Dedifferentiated amniotic fluid mesenchymal stem cell (primary cell): ENCODE data around the gene GPC6.

Experiments
- DNase-seq: peaks from one replicate; pipeline ENCODE4 v3.0.0-alpha.2; 2016; ENCODE audit errors: extremely low spot score

Gene GPC6

DNA sequence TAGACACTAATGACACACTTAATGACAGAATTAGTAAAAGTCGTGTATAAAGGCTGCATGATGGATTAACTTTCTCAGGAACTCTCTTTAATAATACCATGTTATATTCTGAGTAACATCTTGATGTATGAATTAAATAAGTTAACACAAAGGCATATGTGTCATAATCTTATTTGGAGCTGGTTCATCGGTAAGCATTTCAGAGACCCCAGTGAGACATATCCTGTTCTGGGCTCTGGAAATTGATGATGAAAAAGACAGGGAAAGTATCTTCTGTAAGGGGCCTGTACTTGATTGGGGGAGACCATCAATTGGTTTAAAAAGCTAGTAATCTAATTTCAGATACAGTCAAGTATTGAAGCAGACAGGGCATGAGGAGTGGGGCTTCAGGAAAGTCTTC is 547.9 kb downstream of the GPC6 start:
- no peak for DNase-seq

DNA sequence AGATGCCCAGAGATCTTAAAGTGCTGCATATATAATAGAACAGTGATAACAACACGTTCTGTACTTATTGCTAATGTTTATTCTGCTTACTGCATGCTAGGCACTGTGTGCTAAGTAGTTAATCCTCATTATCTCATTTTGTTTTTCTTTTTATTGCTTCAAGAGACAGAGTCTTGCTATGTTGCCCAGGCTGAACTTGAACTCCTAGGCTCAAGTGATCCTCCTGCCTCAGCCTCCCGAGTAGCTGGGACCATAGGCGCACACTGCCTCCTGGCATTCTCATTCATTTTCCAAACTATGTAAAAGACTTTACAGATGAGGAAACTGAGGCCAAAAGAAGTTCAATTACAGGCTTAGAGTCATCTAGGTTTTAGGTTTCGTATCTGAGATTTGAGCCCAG is 548.4 kb downstream of the GPC6 start:
- DNase-seq: no peak

DNA sequence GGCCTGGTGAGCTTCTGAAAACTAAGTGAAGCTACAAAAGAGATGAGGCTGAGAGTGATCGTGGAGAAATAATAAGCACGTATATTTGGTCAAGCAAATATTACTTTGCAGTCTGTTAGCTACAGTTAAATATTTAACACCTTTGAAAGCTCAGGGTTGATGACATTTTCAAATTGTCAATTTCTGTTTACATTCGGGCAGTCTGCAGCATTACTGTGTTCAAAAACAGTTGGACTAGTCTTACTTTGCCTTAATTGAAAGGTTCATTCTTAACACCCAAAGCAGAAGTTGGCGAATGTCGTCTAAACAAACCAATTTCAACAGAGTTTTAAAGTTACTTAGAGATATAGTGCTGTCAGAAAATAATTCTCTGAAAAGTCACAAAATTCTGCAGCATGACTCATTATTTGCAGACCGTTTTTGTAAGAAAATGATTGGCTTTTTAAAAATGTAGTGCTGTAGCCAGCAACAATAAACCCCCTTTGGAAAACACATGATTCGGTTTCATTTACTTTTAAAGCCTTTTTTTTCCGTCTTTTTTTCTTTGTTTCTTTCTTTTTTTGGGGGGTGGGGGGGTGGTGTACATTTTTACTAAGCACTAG is 549.0 kb downstream of the GPC6 start:
- DNase-seq: peak; percentile 73

DNA sequence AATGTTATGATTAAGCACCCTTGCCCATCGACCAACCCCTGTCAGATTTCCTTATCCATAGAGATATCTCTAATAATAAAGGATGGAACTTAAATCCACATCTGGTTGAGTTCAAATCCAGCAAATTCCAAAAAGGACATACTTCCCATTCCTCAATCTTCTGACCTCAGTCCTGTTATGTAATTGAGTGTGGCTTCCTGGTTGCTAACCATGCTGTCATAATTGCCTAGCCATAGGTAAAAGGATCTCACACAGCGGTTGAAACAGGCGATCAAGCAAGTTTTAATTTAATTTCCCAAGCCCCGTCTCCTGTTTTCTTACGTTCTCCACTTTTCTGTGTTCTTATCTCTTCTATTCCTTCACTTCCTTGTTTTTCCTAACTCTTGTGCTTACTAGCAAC is 550.3 kb downstream of the GPC6 start:
- no peak for DNase-seq

DNA sequence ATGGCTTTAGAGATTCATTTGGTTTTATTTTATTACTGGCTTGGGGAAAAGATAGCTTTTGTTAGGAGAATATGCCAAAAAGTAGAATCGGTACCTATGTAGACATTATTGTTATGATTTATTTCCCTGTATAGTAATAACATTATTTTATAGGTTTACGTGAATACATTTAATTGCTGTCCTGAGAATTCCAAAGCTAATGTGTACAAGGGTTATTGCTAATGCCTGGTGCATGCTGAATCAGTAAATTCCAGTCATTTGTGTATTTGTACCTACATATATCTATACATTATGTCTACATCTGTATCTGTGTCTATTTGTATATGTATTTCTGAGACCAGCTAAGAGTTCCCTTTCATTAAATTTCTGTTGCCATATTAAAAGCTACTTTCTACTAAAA is 550.9 kb downstream of the GPC6 start:
- no peak for DNase-seq

DNA sequence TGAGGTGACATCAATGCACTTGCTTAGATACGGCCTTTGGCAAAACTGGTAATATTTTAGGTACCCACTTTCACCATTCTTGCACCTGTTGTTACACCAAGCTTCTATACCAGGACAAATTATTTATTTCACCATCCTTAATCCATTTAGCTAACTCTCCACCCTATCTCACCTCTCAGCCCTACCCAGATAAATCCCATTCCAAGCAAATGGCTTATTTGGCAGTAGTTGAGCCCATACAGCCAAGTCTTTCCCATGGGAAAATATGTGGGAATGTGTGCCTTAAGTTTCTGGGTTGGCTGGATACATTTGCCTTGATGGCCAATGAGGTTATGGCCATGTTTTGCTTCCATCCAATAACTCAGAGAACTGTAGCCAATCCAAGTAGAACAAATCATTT is 551.9 kb downstream of the GPC6 start:
- no peak for DNase-seq

DNA sequence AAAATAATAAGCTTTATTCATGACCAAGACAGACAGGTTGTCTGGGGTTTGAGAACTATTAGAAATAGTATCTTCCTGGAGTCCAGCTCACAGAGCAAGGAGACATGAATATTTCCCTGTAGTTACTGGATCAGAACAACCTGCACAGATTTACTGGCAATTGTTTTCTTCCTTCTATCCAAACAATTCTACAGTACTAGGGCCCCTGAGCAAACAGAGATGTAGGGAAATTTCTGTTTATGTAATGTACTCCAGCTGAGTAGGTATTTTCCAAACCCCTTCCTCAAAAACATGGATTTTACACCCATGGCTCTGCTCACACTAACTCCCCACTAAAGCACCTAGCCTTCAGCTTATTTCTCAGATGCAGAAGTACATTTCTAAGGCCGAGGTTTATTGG is 557.6 kb downstream of the GPC6 start:
- DNase-seq: no peak

DNA sequence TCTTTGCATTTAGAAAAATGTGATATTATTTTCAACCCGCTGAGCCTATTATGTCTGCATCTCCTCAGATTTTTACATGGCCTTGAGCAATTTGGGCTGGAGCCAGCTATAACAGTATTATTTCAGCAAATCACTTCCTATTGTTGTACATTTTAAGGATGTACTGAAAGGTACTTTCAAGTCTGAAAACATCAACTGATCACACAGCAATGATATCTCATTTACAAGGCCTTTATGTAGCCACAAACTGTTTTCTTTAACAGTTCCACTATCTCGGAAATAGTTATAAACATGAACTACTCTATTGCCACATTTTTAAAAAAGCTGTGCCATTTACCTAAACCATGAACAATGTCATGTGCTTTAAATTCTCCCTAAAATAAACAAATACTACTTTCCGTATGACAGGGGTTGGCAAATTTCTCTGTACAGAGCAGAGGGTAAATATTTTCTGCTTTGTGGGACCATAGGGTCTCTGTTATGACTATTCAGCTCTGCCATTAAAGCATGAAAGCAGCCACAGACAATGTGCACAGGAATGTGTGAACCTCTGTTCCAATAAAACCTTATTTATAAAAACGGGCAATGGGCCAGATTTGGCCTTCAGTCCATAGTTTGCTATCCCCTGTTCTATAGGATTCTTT is 560.4 kb downstream of the GPC6 start:
- no peak for DNase-seq

DNA sequence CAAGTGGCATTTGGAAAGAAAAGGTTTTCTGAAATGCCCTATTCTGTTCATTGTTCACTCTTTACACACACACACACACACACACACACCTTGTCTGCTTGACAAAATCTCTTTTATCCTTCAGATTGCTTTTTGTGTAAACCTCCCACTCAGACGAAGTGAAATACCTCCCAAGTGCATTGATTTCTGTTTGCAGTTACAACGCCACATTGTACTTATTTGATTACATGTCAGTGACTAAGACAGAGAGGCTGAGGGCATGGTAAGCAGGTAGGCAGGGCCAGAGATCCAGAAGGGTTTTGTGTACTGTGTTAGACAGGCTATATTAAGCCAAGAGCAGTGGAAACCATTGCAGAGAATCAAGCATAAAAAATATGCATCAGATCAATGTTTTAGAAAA is 561.8 kb downstream of the GPC6 start:
- DNase-seq: no peak

DNA sequence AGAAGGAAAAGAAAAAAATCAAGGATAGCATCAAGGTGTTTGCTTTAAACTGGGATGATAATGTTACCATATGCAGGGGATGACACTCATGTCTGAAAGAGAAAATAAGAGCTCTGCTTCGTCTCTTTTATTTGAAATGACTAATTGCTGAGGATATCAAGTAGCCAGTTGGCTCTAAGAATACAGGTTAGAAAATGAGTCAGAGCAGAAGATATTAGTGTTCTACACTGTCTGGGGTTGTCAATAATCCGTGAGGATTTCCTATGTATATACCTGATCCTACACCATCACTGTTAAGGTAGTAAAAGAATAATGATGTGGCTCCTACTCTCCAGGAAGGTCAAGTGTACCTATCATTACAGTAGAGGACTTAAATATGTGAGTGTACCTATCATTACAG is 562.5 kb downstream of the GPC6 start:
- DNase-seq: no peak

DNA sequence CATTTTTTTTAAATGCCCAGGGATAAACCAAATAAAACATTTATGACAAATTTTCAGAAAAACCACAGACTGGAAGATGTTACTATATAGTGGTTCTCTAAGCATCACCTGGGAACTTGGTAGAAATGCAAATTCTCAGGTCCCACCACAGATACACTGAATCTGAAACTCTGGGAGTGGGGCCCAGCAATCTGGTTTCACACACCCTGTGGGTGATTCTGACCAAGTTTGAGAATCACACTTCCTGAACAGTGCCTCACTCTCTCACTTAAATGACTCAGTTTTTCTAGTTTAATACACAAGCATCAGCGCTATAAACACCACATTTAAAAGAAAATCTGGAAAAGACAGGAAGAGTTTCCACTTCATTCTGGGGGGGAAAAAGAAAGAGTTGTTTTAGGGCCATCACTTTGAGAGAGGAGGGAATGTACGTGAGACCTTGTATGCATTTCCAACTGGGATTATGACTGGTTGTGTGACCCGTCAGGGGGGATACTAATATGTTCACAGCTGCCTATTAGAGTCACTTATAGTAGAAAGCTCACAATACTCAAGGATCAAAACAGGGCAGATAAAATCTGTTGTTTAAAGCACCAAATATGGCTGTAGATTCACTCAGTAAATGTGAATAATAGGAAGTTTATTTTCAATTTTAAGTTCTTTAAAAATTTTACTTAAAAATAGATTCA is 567.7 kb downstream of the GPC6 start:
- no peak for DNase-seq

DNA sequence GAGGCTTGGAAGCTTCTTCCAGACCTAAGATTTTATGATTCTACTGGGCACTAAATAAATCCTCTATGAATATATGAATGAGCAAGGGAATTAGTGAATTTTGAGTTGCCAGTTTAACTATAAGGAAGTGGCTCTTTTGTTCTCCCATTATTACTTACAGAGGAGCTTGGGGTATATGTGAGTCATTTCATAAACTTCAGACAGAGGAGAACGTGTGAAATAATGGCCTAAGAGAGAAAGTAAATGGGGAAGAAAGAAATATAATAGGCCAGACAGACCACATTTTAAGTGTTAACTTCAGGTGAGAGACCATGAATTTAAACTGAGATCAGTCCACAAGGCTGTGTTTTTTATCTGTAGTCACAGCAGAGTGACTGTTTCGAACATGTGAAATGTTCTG is 570.9 kb downstream of the GPC6 start:
- DNase-seq: no peak

DNA sequence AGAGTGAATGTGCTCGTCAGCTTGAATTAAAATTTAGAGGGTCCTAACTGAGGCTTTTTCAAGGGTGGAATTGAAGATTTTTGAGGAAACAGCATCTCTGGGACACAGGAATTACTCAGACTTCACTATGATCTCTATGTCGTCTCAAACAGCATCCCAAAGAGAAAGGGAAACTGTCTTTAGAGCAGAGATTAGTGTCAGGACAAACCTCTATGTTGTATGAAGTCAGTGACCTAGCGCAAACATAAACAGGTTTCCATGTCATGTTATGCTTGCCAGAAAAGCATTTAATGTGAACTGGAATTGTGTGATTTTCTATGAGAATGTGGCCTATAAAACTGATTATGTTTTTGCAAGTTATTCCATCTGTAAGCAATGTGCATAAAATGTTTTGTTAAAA is 573.7 kb downstream of the GPC6 start:
- DNase-seq: no peak

DNA sequence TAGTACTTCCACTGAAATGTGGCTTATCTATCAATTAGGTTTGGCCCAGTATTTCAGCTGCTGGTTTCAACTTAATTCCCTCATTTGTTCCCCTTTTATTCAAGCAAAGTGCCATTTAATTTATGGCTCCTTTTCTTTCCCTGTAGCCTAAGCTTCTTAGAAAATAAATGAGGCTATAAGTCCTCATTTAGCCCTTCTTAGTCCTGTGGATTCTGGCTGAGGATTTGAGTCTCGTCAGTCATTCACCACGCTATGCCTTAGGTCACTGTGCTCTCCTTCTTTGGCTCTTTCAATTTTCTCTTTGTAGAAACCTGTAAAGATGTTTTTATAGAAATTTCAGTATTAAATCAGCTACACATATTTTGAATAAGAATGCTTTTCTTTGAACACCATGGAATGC is 579.1 kb downstream of the GPC6 start:
- DNase-seq: no peak

DNA sequence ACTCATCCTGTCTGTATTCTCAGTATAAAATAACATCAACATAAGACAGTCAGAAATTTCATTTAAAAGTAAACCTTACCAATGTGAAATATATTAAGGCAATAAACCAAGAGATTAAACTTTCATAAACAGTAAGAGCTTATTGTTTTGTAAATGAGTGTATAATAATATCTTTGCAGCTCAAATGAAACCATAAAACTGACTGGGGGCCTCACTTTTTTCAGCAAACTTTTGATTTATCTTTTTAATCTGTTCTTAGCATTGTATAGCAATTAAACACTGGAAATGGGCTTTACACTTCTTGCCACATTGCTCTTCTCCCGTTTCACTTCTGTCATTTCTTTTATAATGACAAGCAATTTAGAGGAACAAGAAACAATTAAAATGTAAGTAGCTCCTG is 580.3 kb downstream of the GPC6 start:
- no peak for DNase-seq

DNA sequence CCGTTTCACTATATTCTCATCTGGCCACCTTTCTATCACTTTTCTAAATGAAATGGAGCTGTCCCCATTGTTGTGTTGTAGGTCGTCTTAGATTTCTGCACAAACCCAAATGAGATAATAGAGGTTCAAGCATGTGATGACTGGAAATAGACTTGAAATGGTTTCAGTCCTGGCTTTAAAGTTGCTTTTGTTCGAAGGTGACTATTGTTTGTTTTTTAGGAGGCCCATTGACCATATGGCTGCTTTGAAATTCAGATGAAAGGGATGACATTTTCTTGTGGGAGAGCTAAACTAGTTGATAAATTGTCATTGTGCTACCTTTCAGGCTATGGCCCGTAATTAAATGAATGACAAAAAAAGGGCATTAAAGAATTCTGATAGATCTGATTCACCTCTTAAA is 583.7 kb downstream of the GPC6 start:
- DNase-seq: no peak

DNA sequence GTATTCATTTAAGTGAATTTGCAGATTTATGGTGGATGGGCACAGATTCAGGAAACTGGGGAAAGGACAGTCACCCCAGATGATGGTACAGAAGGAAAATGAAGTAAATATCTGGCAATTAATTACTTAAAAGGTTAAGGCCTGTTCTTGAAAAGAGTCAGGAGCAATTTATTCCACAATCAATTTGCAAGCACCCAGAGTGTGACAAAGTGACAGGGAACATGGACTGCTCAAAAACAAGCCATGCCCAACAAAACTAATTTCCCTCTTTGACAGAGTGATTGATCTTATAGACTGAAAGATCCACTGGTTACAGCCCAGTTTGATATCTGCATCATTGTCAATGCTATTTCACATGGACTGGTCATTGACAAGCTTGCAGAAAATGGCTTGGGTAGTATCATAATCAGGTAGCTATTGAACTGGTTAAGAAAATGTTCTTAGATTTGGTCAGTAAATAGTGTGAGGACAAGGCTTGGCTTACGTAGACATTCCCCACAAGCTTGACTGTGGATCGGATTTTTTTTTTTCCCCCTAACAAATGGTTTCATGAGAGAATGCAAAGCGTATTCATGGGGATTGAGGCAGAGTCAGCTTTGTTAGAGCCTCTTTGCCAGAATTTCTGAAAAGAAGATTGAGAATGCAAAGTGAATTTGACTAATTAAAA is 584.6 kb downstream of the GPC6 start:
- no peak for DNase-seq

DNA sequence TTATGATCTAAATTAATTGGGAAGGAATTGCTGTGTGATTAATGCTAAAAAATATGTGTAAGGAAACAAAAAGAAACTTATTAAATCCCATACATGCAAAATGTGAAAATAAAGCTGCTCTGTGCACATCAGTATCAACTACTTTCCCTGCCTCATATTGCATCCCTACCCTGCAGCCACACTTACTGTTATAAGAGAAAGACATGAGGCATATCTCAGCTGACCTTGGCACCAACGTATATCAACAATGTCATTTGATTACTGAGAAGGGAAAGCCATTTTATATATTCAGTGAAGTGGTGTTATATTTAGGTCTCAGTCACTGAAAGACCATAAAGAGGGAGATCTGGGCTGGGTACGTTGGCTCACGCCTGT is 585.1 kb downstream of the GPC6 start:
- no peak for DNase-seq

DNA sequence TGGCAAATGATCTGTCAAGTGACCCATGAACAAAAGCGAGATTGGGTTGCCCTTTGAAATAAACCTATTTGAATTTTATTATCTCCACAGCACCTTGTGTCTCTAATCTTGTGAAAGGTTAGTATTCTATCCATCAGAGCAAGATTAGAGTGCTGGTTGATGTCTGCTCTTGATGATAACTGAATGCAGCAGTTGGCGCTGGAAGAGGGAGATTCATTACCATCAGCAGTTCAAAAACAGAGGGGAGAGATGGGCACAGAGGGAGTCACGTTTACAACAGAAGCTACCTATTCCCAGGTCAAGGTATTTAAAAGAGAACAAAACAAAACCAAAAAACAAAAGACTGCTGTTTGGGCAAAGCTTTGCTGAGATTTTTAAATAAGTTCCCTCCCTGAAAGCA is 588.1 kb downstream of the GPC6 start:
- DNase-seq: no peak

DNA sequence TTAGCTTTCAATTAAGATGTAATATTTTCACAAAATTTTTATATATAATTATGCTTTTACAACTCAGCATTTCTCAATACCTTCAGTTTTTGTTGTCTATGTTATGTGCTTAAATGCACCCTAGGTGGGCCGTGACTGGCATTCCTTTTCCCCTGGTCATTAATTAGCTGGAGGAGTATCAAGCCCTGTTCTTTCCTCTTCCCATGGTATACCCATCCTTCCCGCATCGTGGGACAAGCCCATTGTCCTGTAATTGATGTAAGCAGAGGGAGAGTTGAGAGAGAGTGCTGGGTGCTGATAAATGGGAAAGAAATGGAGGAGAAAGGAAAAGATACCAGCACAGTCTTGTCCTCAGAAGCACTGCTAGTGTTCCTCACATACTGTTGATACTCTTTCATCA is 591.7 kb downstream of the GPC6 start:
- DNase-seq: no peak

DNA sequence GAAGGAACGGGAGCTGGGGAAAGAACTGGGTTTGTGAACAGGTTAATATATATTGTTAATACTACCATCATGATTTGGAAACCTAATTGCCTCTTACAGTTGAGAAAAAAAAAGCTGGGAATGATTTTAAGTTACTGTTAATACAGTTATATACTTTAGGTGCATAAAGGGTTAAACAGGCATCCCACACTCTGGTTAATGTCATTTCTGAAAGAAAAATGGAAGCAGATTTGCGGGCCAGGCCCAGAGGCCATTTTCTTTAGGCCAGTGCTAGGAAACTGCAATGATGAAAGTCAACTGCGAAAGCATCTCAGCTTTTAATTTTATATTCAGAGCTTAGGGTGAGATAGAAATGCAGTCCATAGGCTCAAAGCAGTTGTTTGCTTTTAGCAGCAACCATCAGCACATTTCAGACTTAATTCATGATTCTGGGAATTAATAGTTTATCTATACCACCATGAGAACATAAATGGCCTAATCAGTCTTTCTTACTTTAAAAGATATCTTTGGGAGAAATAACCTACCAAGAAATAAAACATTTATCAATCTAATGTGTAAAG is 592.8 kb downstream of the GPC6 start:
- no peak for DNase-seq

DNA sequence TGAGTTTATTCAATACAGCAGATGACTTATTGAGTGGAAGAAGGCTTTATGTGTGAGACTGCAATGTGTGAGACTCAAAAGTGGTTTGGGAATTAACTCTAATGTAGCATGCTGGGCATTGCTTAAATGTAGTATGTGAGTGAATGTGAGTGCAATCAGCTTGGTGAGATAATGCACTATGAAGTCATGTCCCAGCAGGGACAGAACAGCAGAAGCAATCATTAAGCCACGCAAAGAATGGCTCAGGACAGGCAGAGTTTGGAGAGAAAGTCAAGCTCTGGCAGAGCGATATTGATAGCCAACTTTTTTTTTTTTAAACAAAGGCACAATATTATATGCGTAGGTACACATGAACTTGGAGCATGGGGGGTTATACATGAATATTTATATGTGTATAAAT is 597.7 kb downstream of the GPC6 start:
- DNase-seq: no peak

DNA sequence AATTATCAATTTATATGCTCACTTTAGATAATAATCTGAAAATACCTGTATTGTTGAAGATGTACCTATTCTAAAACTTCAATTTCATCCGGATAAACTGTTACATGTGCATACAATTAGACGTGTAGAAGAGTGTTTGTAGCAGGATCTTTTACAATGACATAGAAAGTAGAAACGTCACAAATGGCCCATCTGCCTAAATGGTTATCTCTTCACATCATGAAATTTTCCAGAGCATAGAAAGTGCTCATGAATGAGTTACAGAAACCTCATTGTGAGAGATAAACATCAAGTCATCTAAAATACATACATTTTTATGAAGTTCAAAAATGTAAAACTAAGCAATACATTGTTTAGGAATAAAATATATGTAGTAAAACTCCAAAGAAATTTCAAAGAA is 607.4 kb downstream of the GPC6 start:
- no peak for DNase-seq
